ENCODE results near the gene EIF4E3.

Gene EIF4E3

GRCh38 chr3:71650372-71650771 is 74.8 kb downstream of the EIF4E3 start:
- DNase-seq (ENCODE audit: low read depth, low spot score): no peak

- no peak for DNase-seq (ENCODE audit: low read depth, low spot score)
Observed at GRCh38 chr3:71649757-71650156, 75.4 kb downstream of the EIF4E3 start.

- DNase-seq (ENCODE audit: low read depth, low spot score): no peak
Observed at GRCh38 chr3:71647751-71648150, 77.5 kb downstream of the EIF4E3 start.

- no peak for DNase-seq (ENCODE audit: low read depth, low spot score)
Observed at GRCh38 chr3:71646971-71647370, 78.2 kb downstream of the EIF4E3 start.

GRCh38 chr3:71645140-71645539 is 80.1 kb downstream of the EIF4E3 start:
- no peak for DNase-seq (ENCODE audit: low read depth, low spot score)

GRCh38 chr3:71641674-71642073 is 83.5 kb downstream of the EIF4E3 start:
- DNase-seq (ENCODE audit: low read depth, low spot score): no peak

GRCh38 chr3:71640331-71640983 is 84.7 kb downstream of the EIF4E3 start:
- no peak for DNase-seq (ENCODE audit: low read depth, low spot score)

- no peak for DNase-seq (ENCODE audit: low read depth, low spot score)
Observed at GRCh38 chr3:71636482-71636881, 88.7 kb downstream of the EIF4E3 start.

GRCh38 chr3:71636001-71636400 is 89.2 kb downstream of the EIF4E3 start:
- DNase-seq (ENCODE audit: low read depth, low spot score): no peak

GRCh38 chr3:71634671-71635070 is 90.5 kb downstream of the EIF4E3 start:
- no peak for DNase-seq (ENCODE audit: low read depth, low spot score)

- DNase-seq (ENCODE audit: low read depth, low spot score): no peak
Observed at GRCh38 chr3:71629711-71630110, 95.5 kb downstream of the EIF4E3 start.

- DNase-seq (ENCODE audit: low read depth, low spot score): no peak
Observed at GRCh38 chr3:71629289-71629688, 95.9 kb downstream of the EIF4E3 start.

GRCh38 chr3:71628522-71628921 is 96.7 kb downstream of the EIF4E3 start:
- DNase-seq (ENCODE audit: low read depth, low spot score): no peak

- no peak for DNase-seq (ENCODE audit: low read depth, low spot score)
Observed at GRCh38 chr3:71625676-71626075, 99.5 kb downstream of the EIF4E3 start.
